ENCODE results near the gene CD40LG. TPM values are rescaled to one million over a fixed set of nuclear protein-coding genes. Genes with fewer than 3 reads are reported as not detected.

The CD40LG gene
- total and polyA plus RNA-seq, 2 of the 13 experiments (the other 11 are each of a cell fraction or from before 2014, with no cell fraction given), result not detected

DNA sequence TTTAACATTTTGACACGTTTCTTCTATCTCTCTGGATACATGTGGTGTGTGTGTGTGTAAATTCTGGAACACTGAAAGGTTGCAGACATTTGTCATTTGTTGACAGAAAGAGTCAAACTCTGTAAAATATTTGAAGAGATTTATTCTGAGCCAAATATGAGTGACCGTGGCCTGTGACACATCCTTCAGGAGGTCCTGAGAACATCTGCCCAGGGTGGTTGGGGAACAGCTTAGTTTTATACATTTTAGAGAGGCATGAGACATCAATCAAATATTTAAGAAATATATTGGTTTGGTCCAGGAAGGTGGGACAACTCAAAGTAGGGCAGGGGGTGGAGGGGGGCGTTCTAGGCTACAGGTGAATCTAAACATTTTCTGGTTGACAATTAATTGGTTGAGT is 40.7 kb upstream of the CD40LG start:
- Histone ChIP-seq H3K27me3 (ENCODE audit: control insufficient read depth in 1 of 2, insufficient read depth in 2 of 2, low read length in 2 of 2) (no peaks in the 10 kb centered on the region), H3K27ac (ENCODE audit: extremely low read length, insufficient read depth, low read length) (no peak overlapping the region), H2AFZ (ENCODE audit: low read length) (no peak overlapping the region), H3K9me3 (ENCODE audit: low read length) (no peaks in the 10 kb centered on the region), H3K4me1 (ENCODE audit: insufficient read depth, low read length) (no peaks in the 10 kb centered on the region), H3K36me3 (replicated peaks in 1 of 2; ENCODE audit: control insufficient read depth in 1 of 2, insufficient read depth in 2 of 2, low read length in 2 of 2) (no peaks in the 10 kb centered on the region), H3K79me2 (ENCODE audit: insufficient read depth, low read length) (no peaks in the 10 kb centered on the region), H3K9ac (ENCODE audit: insufficient read depth, low read depth, low read length) (no peak overlapping the region), H4K20me1 (ENCODE audit: insufficient read depth, low read length) (no peaks in the 10 kb centered on the region), H3K4me3 (replicated peaks in 1 of 3; ENCODE audit: insufficient read depth in 1 of 3, low read depth in 2 of 3, low read length in 3 of 3) (no peak overlapping the region), H3K4me2 (ENCODE audit: low read depth, low read length) (no peak overlapping the region)
- no peak for DNase-seq (ENCODE audit: low spot score)
- in situ Hi-C loops (cut with HindIII; ENCODE audit: extremely low pct_ligation_motif_present, low pct_unique_long_range_greater_than_20kb), result no loop called here
- BruUV-seq (replicated peaks), result no TSS peak
- FAIRE-seq, result no peak
- ChIA-PET CTCF (ENCODE audit: low intra/inter-chr PET ratio, low total read pairs) (no interaction called here), POLR2A (no interaction called here)
- intact Hi-C loops (cut with micrococcal nuclease; ENCODE audit: unreplicated experiment), result no loop called here
- 2% methylated on average over 3 of the region's 3 CpGs for WGBS (ENCODE audit: low lambda C conversion rate)
- ATAC-seq, result no peak
- no peak for TF ChIP-seq MED8 (CRISPR knock-in tag; IDR thresholded peaks at IDR 0.05; ENCODE audit: insufficient replicate concordance)
- TF ChIP-seq SNRNP70 (IDR thresholded peaks at IDR 0.05; ENCODE audit: low read depth, low read length), result no peak
- no peak for TF ChIP-seq CREM (IDR thresholded peaks at IDR 0.05)
- TF ChIP-seq CREM (CRISPR knock-in tag; IDR thresholded peaks at IDR 0.05), result no peak
- TF ChIP-seq ZNF367 (CRISPR knock-in tag; IDR thresholded peaks at IDR 0.05; ENCODE audit: borderline replicate concordance), result no peak
- TF ChIP-seq, protein P1, sequence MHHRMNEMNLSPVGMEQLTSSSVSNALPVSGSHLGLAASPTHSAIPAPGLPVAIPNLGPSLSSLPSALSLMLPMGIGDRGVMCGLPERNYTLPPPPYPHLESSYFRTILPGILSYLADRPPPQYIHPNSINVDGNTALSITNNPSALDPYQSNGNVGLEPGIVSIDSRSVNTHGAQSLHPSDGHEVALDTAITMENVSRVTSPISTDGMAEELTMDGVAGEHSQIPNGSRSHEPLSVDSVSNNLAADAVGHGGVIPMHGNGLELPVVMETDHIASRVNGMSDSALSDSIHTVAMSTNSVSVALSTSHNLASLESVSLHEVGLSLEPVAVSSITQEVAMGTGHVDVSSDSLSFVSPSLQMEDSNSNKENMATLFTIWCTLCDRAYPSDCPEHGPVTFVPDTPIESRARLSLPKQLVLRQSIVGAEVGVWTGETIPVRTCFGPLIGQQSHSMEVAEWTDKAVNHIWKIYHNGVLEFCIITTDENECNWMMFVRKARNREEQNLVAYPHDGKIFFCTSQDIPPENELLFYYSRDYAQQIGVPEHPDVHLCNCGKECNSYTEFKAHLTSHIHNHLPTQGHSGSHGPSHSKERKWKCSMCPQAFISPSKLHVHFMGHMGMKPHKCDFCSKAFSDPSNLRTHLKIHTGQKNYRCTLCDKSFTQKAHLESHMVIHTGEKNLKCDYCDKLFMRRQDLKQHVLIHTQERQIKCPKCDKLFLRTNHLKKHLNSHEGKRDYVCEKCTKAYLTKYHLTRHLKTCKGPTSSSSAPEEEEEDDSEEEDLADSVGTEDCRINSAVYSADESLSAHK (CRISPR knock-in tag; IDR thresholded peaks at IDR 0.05; ENCODE audit: borderline replicate concordance), result no peak
- TF ChIP-seq CENPT (CRISPR knock-in tag; IDR thresholded peaks at IDR 0.05; ENCODE audit: low read depth), result no peak
- TF ChIP-seq ZSCAN21 (CRISPR knock-in tag; IDR thresholded peaks at IDR 0.05; ENCODE audit: borderline replicate concordance), result no peak
- TF ChIP-seq, protein P2, sequence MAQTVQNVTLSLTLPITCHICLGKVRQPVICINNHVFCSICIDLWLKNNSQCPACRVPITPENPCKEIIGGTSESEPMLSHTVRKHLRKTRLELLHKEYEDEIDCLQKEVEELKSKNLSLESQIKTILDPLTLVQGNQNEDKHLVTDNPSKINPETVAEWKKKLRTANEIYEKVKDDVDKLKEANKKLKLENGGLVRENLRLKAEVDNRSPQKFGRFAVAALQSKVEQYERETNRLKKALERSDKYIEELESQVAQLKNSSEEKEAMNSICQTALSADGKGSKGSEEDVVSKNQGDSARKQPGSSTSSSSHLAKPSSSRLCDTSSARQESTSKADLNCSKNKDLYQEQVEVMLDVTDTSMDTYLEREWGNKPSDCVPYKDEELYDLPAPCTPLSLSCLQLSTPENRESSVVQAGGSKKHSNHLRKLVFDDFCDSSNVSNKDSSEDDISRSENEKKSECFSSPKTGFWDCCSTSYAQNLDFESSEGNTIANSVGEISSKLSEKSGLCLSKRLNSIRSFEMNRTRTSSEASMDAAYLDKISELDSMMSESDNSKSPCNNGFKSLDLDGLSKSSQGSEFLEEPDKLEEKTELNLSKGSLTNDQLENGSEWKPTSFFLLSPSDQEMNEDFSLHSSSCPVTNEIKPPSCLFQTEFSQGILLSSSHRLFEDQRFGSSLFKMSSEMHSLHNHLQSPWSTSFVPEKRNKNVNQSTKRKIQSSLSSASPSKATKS (CRISPR knock-in tag; IDR thresholded peaks at IDR 0.05), result no peak
- TF ChIP-seq ZNF644 (CRISPR knock-in tag; IDR thresholded peaks at IDR 0.05; ENCODE audit: low read depth), result no peak
- TF ChIP-seq CHD2 (IDR thresholded peaks at IDR 0.05; ENCODE audit: low read depth, low read length), result no peak
- no peak for TF ChIP-seq ZNF788 (CRISPR knock-in tag; IDR thresholded peaks at IDR 0.05; ENCODE audit: borderline replicate concordance)
- TF ChIP-seq CBFB (CRISPR knock-in tag; IDR thresholded peaks at IDR 0.05), result no peak
- no peak for TF ChIP-seq MYC (CRISPR knock-in tag; IDR thresholded peaks at IDR 0.05; ENCODE audit: borderline replicate concordance)
- TF ChIP-seq, protein P3, sequence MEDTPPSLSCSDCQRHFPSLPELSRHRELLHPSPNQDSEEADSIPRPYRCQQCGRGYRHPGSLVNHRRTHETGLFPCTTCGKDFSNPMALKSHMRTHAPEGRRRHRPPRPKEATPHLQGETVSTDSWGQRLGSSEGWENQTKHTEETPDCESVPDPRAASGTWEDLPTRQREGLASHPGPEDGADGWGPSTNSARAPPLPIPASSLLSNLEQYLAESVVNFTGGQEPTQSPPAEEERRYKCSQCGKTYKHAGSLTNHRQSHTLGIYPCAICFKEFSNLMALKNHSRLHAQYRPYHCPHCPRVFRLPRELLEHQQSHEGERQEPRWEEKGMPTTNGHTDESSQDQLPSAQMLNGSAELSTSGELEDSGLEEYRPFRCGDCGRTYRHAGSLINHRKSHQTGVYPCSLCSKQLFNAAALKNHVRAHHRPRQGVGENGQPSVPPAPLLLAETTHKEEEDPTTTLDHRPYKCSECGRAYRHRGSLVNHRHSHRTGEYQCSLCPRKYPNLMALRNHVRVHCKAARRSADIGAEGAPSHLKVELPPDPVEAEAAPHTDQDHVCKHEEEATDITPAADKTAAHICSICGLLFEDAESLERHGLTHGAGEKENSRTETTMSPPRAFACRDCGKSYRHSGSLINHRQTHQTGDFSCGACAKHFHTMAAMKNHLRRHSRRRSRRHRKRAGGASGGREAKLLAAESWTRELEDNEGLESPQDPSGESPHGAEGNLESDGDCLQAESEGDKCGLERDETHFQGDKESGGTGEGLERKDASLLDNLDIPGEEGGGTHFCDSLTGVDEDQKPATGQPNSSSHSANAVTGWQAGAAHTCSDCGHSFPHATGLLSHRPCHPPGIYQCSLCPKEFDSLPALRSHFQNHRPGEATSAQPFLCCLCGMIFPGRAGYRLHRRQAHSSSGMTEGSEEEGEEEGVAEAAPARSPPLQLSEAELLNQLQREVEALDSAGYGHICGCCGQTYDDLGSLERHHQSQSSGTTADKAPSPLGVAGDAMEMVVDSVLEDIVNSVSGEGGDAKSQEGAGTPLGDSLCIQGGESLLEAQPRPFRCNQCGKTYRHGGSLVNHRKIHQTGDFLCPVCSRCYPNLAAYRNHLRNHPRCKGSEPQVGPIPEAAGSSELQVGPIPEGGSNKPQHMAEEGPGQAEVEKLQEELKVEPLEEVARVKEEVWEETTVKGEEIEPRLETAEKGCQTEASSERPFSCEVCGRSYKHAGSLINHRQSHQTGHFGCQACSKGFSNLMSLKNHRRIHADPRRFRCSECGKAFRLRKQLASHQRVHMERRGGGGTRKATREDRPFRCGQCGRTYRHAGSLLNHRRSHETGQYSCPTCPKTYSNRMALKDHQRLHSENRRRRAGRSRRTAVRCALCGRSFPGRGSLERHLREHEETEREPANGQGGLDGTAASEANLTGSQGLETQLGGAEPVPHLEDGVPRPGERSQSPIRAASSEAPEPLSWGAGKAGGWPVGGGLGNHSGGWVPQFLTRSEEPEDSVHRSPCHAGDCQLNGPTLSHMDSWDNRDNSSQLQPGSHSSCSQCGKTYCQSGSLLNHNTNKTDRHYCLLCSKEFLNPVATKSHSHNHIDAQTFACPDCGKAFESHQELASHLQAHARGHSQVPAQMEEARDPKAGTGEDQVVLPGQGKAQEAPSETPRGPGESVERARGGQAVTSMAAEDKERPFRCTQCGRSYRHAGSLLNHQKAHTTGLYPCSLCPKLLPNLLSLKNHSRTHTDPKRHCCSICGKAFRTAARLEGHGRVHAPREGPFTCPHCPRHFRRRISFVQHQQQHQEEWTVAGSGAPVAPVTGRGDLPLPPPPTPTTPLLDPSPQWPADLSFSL (CRISPR knock-in tag; IDR thresholded peaks at IDR 0.05), result no peak
